ENCODE results near the gene CACNB4.
"Not testable (repeated sequence)": the region's sequence is repeated elsewhere in the genome, so short reads cannot be mapped to it uniquely, and the experiment has no call there.

CACNB4 gene

DNA sequence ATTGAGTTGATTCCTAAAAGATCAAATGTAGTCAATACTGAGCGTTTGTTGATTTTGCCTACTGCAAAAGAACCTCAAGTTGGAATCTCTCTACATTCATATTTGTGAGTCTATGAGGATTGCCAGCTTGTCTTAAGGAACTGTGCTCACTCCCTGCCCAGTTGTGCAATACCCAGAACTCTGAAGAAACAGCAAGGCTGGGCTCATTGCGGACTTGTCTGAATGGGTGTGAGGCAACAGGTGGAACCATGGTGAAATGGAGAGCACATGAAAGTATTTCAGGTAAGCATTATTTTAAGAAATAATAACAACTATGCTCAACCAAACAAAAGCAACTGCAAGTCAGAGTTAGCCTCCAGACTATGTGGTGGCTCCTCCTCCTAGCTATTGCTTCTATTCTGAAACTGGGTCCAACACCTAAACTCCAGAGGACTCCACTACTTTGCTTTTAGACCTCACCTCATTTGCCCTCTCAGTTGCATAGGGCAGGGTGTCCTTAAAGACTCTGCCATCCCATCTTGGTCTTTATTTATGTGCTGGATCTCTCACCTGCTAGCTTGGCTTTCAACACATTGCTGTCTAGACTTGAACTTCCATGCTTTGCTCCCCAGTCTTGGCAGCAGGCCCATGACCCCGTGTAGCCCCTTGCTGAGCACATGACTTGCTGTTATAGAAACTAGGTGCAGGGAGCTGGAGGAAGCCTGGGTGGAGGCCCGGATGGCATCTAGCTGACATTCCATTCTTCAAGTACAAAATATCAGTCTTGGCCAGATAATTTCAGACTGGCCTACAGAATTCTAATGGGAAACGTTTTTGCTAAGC is 175.8 kb downstream of the CACNB4 start:
- no peaks in the 10 kb centered on the region for H3K4me1 ChIP-seq (ENCODE audit: insufficient read depth, poor library complexity, severe bottlenecking)
- ATAC-seq (ENCODE audit: low read depth) = peak; percentile 58
- H3K4me3 ChIP-seq (ENCODE audit: severe bottlenecking) = no peak overlapping the region
- H3K36me3 ChIP-seq (ENCODE audit: low read depth) = no peaks in the 10 kb centered on the region
- no peaks in the 10 kb centered on the region for H3K9me3 ChIP-seq (ENCODE audit: severe bottlenecking)
- DNase-seq (ENCODE audit: low spot score) = no peak
- no peak overlapping the region for H3K27ac ChIP-seq (ENCODE audit: poor library complexity, severe bottlenecking)
- TF ChIP-seq, protein P1, sequence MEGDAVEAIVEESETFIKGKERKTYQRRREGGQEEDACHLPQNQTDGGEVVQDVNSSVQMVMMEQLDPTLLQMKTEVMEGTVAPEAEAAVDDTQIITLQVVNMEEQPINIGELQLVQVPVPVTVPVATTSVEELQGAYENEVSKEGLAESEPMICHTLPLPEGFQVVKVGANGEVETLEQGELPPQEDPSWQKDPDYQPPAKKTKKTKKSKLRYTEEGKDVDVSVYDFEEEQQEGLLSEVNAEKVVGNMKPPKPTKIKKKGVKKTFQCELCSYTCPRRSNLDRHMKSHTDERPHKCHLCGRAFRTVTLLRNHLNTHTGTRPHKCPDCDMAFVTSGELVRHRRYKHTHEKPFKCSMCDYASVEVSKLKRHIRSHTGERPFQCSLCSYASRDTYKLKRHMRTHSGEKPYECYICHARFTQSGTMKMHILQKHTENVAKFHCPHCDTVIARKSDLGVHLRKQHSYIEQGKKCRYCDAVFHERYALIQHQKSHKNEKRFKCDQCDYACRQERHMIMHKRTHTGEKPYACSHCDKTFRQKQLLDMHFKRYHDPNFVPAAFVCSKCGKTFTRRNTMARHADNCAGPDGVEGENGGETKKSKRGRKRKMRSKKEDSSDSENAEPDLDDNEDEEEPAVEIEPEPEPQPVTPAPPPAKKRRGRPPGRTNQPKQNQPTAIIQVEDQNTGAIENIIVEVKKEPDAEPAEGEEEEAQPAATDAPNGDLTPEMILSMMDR (IDR thresholded peaks at IDR 0.05; ENCODE audit: poor library complexity, severe bottlenecking) = no peak
- no peaks in the 10 kb centered on the region for H3K27me3 ChIP-seq (ENCODE audit: insufficient read depth, poor library complexity, severe bottlenecking)

- ATAC-seq (ENCODE audit: low read depth) = no peak
- no peak for DNase-seq (ENCODE audit: low spot score)
- no peaks in the 10 kb centered on the region for H3K4me1 ChIP-seq (ENCODE audit: insufficient read depth, poor library complexity, severe bottlenecking)
Measured at GRCh38 chr2:151919786-151920185, 179.1 kb downstream of the CACNB4 start.

GRCh38 chr2:151918308-151918707 is 180.5 kb downstream of the CACNB4 start:
- Histone ChIP-seq H3K36me3 (ENCODE audit: low read depth) (no peaks in the 10 kb centered on the region), H3K4me3 (ENCODE audit: severe bottlenecking) (no peak overlapping the region), H3K27ac (ENCODE audit: poor library complexity, severe bottlenecking) (no peak overlapping the region), H3K4me1 (ENCODE audit: insufficient read depth, poor library complexity, severe bottlenecking) (no peaks in the 10 kb centered on the region), H3K27me3 (ENCODE audit: insufficient read depth, poor library complexity, severe bottlenecking) (no peaks in the 10 kb centered on the region), H3K9me3 (ENCODE audit: severe bottlenecking) (no peaks in the 10 kb centered on the region)
- DNase-seq (ENCODE audit: low spot score) = no peak
- TF ChIP-seq, protein P1 (IDR thresholded peaks at IDR 0.05; ENCODE audit: poor library complexity, severe bottlenecking) = no peak
- no peak for ATAC-seq (ENCODE audit: low read depth)

More at GRCh38 chr2:151919786-151920185, 179.1 kb downstream of the CACNB4 start:
- no peaks in the 10 kb centered on the region for H3K27me3 ChIP-seq (ENCODE audit: insufficient read depth, poor library complexity, severe bottlenecking)
- no peaks in the 10 kb centered on the region for H3K36me3 ChIP-seq (ENCODE audit: low read depth)
- no peak overlapping the region for H3K27ac ChIP-seq (ENCODE audit: poor library complexity, severe bottlenecking)
- H3K9me3 ChIP-seq (ENCODE audit: severe bottlenecking) = no peaks in the 10 kb centered on the region
- H3K4me3 ChIP-seq (ENCODE audit: severe bottlenecking) = no peak overlapping the region
- TF ChIP-seq, protein P1 (IDR thresholded peaks at IDR 0.05; ENCODE audit: poor library complexity, severe bottlenecking) = no peak

GRCh38 chr2:151916632-151917031 is 182.2 kb downstream of the CACNB4 start:
- TF ChIP-seq, protein P1 (IDR thresholded peaks at IDR 0.05; ENCODE audit: poor library complexity, severe bottlenecking) = no peak
- no peak overlapping the region for H3K4me3 ChIP-seq (ENCODE audit: severe bottlenecking)
- no peak overlapping the region for H3K27ac ChIP-seq (ENCODE audit: poor library complexity, severe bottlenecking)
- no peaks in the 10 kb centered on the region for H3K9me3 ChIP-seq (ENCODE audit: severe bottlenecking)
- DNase-seq (ENCODE audit: low spot score) (no peak), ATAC-seq (ENCODE audit: low read depth) (no peak)
- no peaks in the 10 kb centered on the region for H3K27me3 ChIP-seq (ENCODE audit: insufficient read depth, poor library complexity, severe bottlenecking)
- H3K4me1 ChIP-seq (ENCODE audit: insufficient read depth, poor library complexity, severe bottlenecking) = no peaks in the 10 kb centered on the region
- no peaks in the 10 kb centered on the region for H3K36me3 ChIP-seq (ENCODE audit: low read depth)

DNA sequence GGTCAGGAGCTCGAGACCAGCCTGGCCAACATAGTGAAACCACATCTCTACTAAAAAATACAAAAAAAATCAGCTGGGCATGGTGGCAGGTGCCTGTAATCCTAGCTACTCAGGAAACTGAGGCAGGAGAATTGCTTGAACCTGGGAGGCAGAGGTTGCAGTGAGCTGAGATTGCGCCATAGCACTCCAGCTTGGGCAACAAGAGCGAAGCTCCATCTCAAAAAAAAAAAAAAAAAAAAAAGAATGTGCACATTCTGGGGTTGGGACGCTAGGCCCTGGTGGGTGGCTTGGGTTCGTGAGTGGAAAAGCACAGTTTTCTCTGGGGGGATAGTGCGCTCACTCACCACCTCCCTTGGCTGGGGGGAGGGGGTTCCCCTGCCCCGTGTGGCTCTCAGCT is 183.2 kb downstream of the CACNB4 start:
- DNase-seq (ENCODE audit: low spot score); H3K27me3 ChIP-seq (ENCODE audit: insufficient read depth, poor library complexity, severe bottlenecking); ATAC-seq (ENCODE audit: low read depth); H3K4me1 ChIP-seq (ENCODE audit: insufficient read depth, poor library complexity, severe bottlenecking); H3K27ac ChIP-seq (ENCODE audit: poor library complexity, severe bottlenecking); H3K36me3 ChIP-seq (ENCODE audit: low read depth); H3K9me3 ChIP-seq (ENCODE audit: severe bottlenecking); H3K4me3 ChIP-seq (ENCODE audit: severe bottlenecking): not testable (repeated sequence)
